ENCODE data around the gene SFXN2. TPM values are rescaled to one million over a fixed set of nuclear protein-coding genes. Genes with fewer than 3 reads are reported as not detected.
A peak's percentile ranks its signal among the peaks of the same experiment; 100 is the strongest.

SFXN2 gene
- total and polyA plus RNA-seq, 4 experiments from 2014 or later: 9.5 to 21.7 (median 15.8) TPM

- POLR2A ChIA-PET (ENCODE audit: partially characterized antibody): no interaction called here
- Mint-ChIP-seq H3K9me3 (no peaks in the 10 kb centered on the region), H3K27me3 (no peaks in the 10 kb centered on the region), H3K4me1 (peaks cover 0 to 5% (median 1%) of the 10 kb centered on the region in 4 donors), H3K27ac (peak overlapping the region in 1 of 7 donors; percentile 85), H3K4me3 (no peak overlapping the region), H3K36me3 (peaks cover 31 to 36% of the 10 kb centered on the region in 2 donors)
- no peak overlapping the region for H3K4me3 ChIP-seq (ENCODE audit: low read length in 2 of 2)
- no peaks in the 10 kb centered on the region for H3K4me1 ChIP-seq (ENCODE audit: insufficient read depth, low read length)
- no peaks in the 10 kb centered on the region for H3K36me3 ChIP-seq (ENCODE audit: insufficient read depth, low read length)
- no peaks in the 10 kb centered on the region for H3K9me3 ChIP-seq (ENCODE audit: control insufficient read depth in 1 of 2, low read length in 2 of 2)
- intact Hi-C loops (cut with micrococcal nuclease): no loop called here
- H3K27ac ChIP-seq (ENCODE audit: low read depth, low read length): no peak overlapping the region
- H3K27me3 ChIP-seq (ENCODE audit: insufficient read depth, low read length): no peaks in the 10 kb centered on the region
- CTCF ChIA-PET (ENCODE audit: partially characterized antibody): interaction anchor here (2.2 kb wide), 1 partner anchor 14 kb away, joined by 5 read pairs; no protein-coding TSS in a partner anchor
- DNase-seq: no peak
Observed at GRCh38 chr10:102698894-102699293, 15.5 kb upstream of the SFXN2 start.

DNA sequence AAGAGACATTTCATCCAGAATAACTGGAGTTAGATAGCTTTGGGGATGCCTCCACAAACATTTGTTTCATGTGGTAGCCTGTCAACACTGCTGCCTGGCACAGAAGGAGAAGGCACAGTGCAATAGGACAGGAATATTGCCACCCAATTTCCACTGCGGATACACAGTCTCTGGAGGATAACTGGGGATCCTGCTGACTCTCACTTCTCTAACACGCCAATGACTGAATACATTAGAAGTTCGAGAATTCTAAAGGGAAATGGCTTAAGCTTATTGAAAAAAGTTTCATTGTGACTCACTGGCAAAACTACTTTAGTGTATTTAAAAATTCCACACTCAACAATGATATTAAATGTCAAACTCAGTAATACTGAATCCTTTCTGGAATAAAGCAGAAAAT lies 13.2 kb upstream of the SFXN2 start:
- no peak overlapping the region for H3K27ac Mint-ChIP-seq
- H3K27me3 Mint-ChIP-seq: no peaks in the 10 kb centered on the region
- Histone ChIP-seq H3K27ac (ENCODE audit: low read depth, low read length) (no peak overlapping the region), H3K36me3 (ENCODE audit: insufficient read depth, low read length) (no peaks in the 10 kb centered on the region), H3K4me3 (ENCODE audit: low read length in 2 of 2) (no peak overlapping the region), H3K4me1 (ENCODE audit: insufficient read depth, low read length) (no peaks in the 10 kb centered on the region), H3K9me3 (ENCODE audit: control insufficient read depth in 1 of 2, low read length in 2 of 2) (no peaks in the 10 kb centered on the region), H3K27me3 (ENCODE audit: insufficient read depth, low read length) (no peaks in the 10 kb centered on the region)
- intact Hi-C loops (cut with micrococcal nuclease): no loop called here
- CTCF ChIA-PET (ENCODE audit: partially characterized antibody): no interaction called here
- no peaks in the 10 kb centered on the region for H3K9me3 Mint-ChIP-seq
- DNase-seq: no peak
- H3K36me3 Mint-ChIP-seq: peaks cover 31 to 36% of the 10 kb centered on the region in 2 donors
- H3K4me3 Mint-ChIP-seq: no peak overlapping the region
- POLR2A ChIA-PET (ENCODE audit: partially characterized antibody): no interaction called here
- H3K4me1 Mint-ChIP-seq: peaks cover 5 to 13% (median 6%) of the 10 kb centered on the region in 4 donors

GRCh38 chr10:102701796-102702195 lies 12.6 kb upstream of the SFXN2 start:
- no peaks in the 10 kb centered on the region for H3K27me3 Mint-ChIP-seq
- Histone ChIP-seq H3K27me3 (ENCODE audit: insufficient read depth, low read length) (no peaks in the 10 kb centered on the region), H3K4me1 (ENCODE audit: insufficient read depth, low read length) (no peaks in the 10 kb centered on the region), H3K36me3 (ENCODE audit: insufficient read depth, low read length) (no peaks in the 10 kb centered on the region), H3K27ac (ENCODE audit: low read depth, low read length) (no peak overlapping the region), H3K9me3 (ENCODE audit: control insufficient read depth in 1 of 2, low read length in 2 of 2) (no peaks in the 10 kb centered on the region), H3K4me3 (ENCODE audit: low read length in 2 of 2) (no peak overlapping the region)
- peaks cover 27 to 32% of the 10 kb centered on the region in 2 donors for H3K36me3 Mint-ChIP-seq
- ChIA-PET POLR2A (ENCODE audit: partially characterized antibody) (interaction anchor here (0.5 kb wide), 1 partner anchor 21 kb away, joined by 4 read pairs; no protein-coding TSS in a partner anchor), CTCF (ENCODE audit: partially characterized antibody) (no interaction called here)
- no peak for DNase-seq
- H3K4me1 Mint-ChIP-seq: peaks cover 4 to 13% (median 7%) of the 10 kb centered on the region in 4 donors
- H3K27ac Mint-ChIP-seq: no peak overlapping the region
- intact Hi-C loops (cut with micrococcal nuclease): no loop called here
- H3K9me3 Mint-ChIP-seq: no peaks in the 10 kb centered on the region
- no peak overlapping the region for H3K4me3 Mint-ChIP-seq

- no peak overlapping the region for H3K4me3 ChIP-seq (ENCODE audit: low read length in 2 of 2)
- Mint-ChIP-seq H3K9me3 (no peaks in the 10 kb centered on the region), H3K36me3 (peaks cover 21 to 25% of the 10 kb centered on the region in 2 donors), H3K4me3 (no peak overlapping the region), H3K27ac (no peak overlapping the region), H3K27me3 (no peaks in the 10 kb centered on the region), H3K4me1 (peaks cover 7 to 14% (median 8%) of the 10 kb centered on the region in 4 donors)
- H3K27me3 ChIP-seq (ENCODE audit: insufficient read depth, low read length): no peaks in the 10 kb centered on the region
- H3K27ac ChIP-seq (ENCODE audit: low read depth, low read length): no peak overlapping the region
- no peaks in the 10 kb centered on the region for H3K9me3 ChIP-seq (ENCODE audit: control insufficient read depth in 1 of 2, low read length in 2 of 2)
- CTCF ChIA-PET (ENCODE audit: partially characterized antibody): no interaction called here
- POLR2A ChIA-PET (ENCODE audit: partially characterized antibody): no interaction called here
- intact Hi-C loops (cut with micrococcal nuclease): no loop called here
- no peaks in the 10 kb centered on the region for H3K4me1 ChIP-seq (ENCODE audit: insufficient read depth, low read length)
- no peak for DNase-seq
- no peaks in the 10 kb centered on the region for H3K36me3 ChIP-seq (ENCODE audit: insufficient read depth, low read length)
Observed at GRCh38 chr10:102702742-102703141, 11.7 kb upstream of the SFXN2 start.

- Histone ChIP-seq H3K36me3 (ENCODE audit: insufficient read depth, low read length) (no peaks in the 10 kb centered on the region), H3K27me3 (ENCODE audit: insufficient read depth, low read length) (no peaks in the 10 kb centered on the region), H3K4me3 (ENCODE audit: low read length in 2 of 2) (no peak overlapping the region), H3K9me3 (ENCODE audit: control insufficient read depth in 1 of 2, low read length in 2 of 2) (no peaks in the 10 kb centered on the region), H3K27ac (ENCODE audit: low read depth, low read length) (no peak overlapping the region), H3K4me1 (ENCODE audit: insufficient read depth, low read length) (no peaks in the 10 kb centered on the region)
- H3K4me3 Mint-ChIP-seq: no peak overlapping the region
- peak overlapping the region in 1 of 7 donors; percentile 25 for H3K27ac Mint-ChIP-seq
- CTCF ChIA-PET (ENCODE audit: partially characterized antibody): interaction anchor here (1.0 kb wide), 1 partner anchor 9 kb away, joined by 3 read pairs; the partner anchor contains the start of genes ARL3 and SFXN2
- H3K27me3 Mint-ChIP-seq: no peaks in the 10 kb centered on the region
- H3K9me3 Mint-ChIP-seq: no peaks in the 10 kb centered on the region
- DNase-seq: no peak
- peaks cover 7 to 14% (median 8%) of the 10 kb centered on the region in 4 donors for H3K4me1 Mint-ChIP-seq
- H3K36me3 Mint-ChIP-seq: peaks cover 4 to 8% of the 10 kb centered on the region in 2 donors
- POLR2A ChIA-PET (ENCODE audit: partially characterized antibody): no interaction called here
- intact Hi-C loops (cut with micrococcal nuclease): no loop called here
Observed at GRCh38 chr10:102704915-102705314, 9.5 kb upstream of the SFXN2 start.

GRCh38 chr10:102705531-102705930 lies 8.9 kb upstream of the SFXN2 start:
- H3K9me3 Mint-ChIP-seq: no peaks in the 10 kb centered on the region
- POLR2A ChIA-PET (ENCODE audit: partially characterized antibody): no interaction called here
- CTCF ChIA-PET (ENCODE audit: partially characterized antibody): interaction anchor here (1.0 kb wide), 1 partner anchor 9 kb away, joined by 3 read pairs; the partner anchor contains the start of genes ARL3 and SFXN2
- intact Hi-C loops (cut with micrococcal nuclease): no loop called here
- DNase-seq: no peak
- Histone ChIP-seq H3K9me3 (ENCODE audit: control insufficient read depth in 1 of 2, low read length in 2 of 2) (no peaks in the 10 kb centered on the region), H3K36me3 (ENCODE audit: insufficient read depth, low read length) (no peaks in the 10 kb centered on the region), H3K27me3 (ENCODE audit: insufficient read depth, low read length) (no peaks in the 10 kb centered on the region), H3K4me1 (ENCODE audit: insufficient read depth, low read length) (peaks cover 2% of the 10 kb centered on the region), H3K4me3 (ENCODE audit: low read length in 2 of 2) (no peak overlapping the region), H3K27ac (ENCODE audit: low read depth, low read length) (no peak overlapping the region)
- peaks cover 8 to 17% (median 11%) of the 10 kb centered on the region in 4 donors for H3K4me1 Mint-ChIP-seq
- no peak overlapping the region for H3K4me3 Mint-ChIP-seq
- H3K27me3 Mint-ChIP-seq: no peaks in the 10 kb centered on the region
- H3K27ac Mint-ChIP-seq: peak overlapping the region in 1 of 7 donors; percentile 38
- peaks cover 3 to 7% of the 10 kb centered on the region in 2 donors for H3K36me3 Mint-ChIP-seq

GRCh38 chr10:102710609-102711008 lies 3.8 kb upstream of the SFXN2 start:
- no peak overlapping the region for H3K4me3 ChIP-seq (ENCODE audit: low read length in 2 of 2)
- intact Hi-C loops (cut with micrococcal nuclease): loop anchor here (5.0 to 10.0 kb wide), 2 partner anchors 558 to 654 kb away; partner anchors contain the start of genes NOLC1 and TAF5
- no peaks in the 10 kb centered on the region for H3K36me3 ChIP-seq (ENCODE audit: insufficient read depth, low read length)
- ChIA-PET POLR2A (ENCODE audit: partially characterized antibody) (interaction anchor here (0.9 to 6.6 kb wide), 4 partner anchors 32 to 69 kb away, joined by 3 to 144 read pairs (median 28); partner anchors contain the start of genes TRIM8 and WBP1L), CTCF (ENCODE audit: partially characterized antibody) (interaction anchor here (2.0 kb wide), 1 partner anchor 33 kb away, joined by 4 read pairs; no protein-coding TSS in a partner anchor)
- Mint-ChIP-seq H3K36me3 (peaks cover 0 to 3% of the 10 kb centered on the region in 2 donors), H3K4me3 (peak overlapping the region in 6 of 8 donors; percentile 1 to 70 (median 46)), H3K27me3 (no peaks in the 10 kb centered on the region), H3K4me1 (peaks cover 21 to 45% (median 30%) of the 10 kb centered on the region in 4 donors), H3K9me3 (no peaks in the 10 kb centered on the region), H3K27ac (peak overlapping the region; percentile 17 to 91 (median 80))
- no peak overlapping the region for H3K27ac ChIP-seq (ENCODE audit: low read depth, low read length)
- H3K9me3 ChIP-seq (ENCODE audit: control insufficient read depth in 1 of 2, low read length in 2 of 2): no peaks in the 10 kb centered on the region
- H3K4me1 ChIP-seq (ENCODE audit: insufficient read depth, low read length): peaks cover 26% of the 10 kb centered on the region
- peak in 2 of 5 donors; percentile 9 to 11 for DNase-seq
- H3K27me3 ChIP-seq (ENCODE audit: insufficient read depth, low read length): no peaks in the 10 kb centered on the region
